Activated gamma-delta T cell treated with anti-CD3 and anti-CD28 coated beads, Interleukin-2, amount 50 U/mL, for 16 hours (primary cell): ENCODE results near the gene SCGB2A2.

ENCODE experiments used
- DNase-seq: peaks from one replicate; pipeline ENCODE4 v3.0.0-alpha.2; 2020; ENCODE audit warnings: low read depth

SCGB2A2 gene

GRCh38 chr11:62306227-62306626, 36.3 kb downstream of the SCGB2A2 start:
- DNase-seq, result no peak

- no peak for DNase-seq
Measured at GRCh38 chr11:62307950-62308349, 38.0 kb downstream of the SCGB2A2 start.

DNA sequence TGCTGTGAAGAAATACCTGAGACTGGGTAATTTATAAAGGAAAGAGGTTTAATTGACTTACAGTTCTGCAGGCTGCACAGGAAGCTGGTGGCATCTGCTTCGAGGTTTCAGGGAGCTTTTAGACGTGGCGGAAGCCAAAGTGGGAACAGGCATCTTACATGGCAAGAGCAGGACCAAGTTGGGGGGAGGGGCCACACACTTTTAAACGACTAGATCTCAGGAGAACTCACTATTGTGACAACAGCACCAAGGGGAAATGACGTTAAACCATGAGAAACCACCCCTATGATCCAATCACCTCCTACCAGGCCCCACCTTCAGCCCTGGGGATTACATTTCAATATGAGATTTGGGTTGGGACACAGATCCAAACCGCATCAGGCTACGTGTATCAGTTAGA, 40.0 kb downstream of the SCGB2A2 start:
- DNase-seq, result no peak

DNA sequence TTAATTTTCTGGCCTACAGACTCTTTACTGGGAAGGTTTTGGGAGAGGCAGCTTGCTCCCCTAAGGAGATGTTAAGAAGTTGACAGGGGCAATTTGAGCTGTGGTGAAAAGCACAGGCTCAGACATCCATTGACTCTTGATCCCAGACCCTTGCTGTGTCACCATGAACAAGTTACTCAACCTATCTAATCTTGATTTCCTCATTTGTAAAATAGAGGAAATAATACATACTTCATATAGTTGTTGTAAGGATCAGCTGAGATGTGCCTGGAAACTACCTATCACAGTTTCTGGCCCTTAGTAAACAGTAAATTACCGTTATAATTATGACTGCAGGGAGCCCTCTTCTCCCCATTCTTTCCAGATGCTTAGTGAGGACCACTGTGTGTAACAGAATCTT, 45.5 kb downstream of the SCGB2A2 start:
- no peak for DNase-seq

GRCh38 chr11:62322524-62322923, 52.6 kb downstream of the SCGB2A2 start:
- DNase-seq, result no peak
